ENCODE results near the gene TAF6. TPM values are rescaled to one million over a fixed set of nuclear protein-coding genes. Genes with fewer than 3 reads are reported as not detected.

TAF6 gene
- total and polyA plus RNA-seq, 2 experiments from 2014 or later = 56.3 to 141 TPM

DNA sequence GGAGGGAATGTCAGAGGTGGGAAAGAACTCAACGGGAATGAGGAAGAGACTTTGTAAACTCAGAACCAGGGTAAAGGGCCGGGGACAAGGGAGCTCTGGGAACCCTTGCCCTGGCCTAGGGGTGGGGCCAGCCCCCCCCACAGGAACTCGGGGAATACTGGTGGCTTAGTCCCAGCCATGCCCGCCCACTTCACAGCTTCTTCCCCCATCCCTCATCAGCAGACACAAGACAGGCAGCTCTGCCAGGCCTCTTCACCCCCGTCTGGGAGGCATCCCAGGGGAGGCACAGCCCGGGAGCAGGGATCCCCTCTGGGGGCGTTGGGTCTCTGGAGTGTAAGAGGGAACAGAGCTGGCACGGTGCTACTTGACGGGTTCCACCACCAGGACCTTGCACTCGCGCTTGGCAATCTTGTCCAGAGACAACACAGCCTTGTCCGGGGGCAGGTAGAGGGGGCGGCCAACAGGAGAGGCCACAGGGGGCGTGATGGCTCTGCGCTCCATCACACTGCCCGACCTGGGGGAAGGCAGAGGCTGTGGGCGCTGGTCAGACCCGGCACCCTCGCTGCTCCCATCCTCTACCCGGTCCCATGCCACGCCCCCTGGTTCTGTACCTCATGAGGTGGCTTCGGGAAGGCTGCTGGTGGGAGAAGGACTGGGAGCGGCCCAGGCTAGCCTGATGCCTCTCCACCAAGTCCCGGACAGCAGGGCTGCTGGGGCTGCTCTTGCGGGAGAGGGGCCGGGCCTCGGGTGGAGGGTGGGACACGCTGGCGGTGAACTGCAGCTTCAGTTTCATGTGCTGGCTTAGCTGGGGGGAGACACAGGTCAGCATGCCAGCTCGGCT, 35.7 kb upstream of the TAF6 start:
- H3K9me2 ChIP-seq (ENCODE audit: insufficient read depth) = no peaks in the 10 kb centered on the region
- H3K4me1 ChIP-seq (ENCODE audit: insufficient read depth) = peaks cover 13% of the 10 kb centered on the region
- H3F3A ChIP-seq (replicated peaks; ENCODE audit: low read depth) = peaks cover 39% of the 10 kb centered on the region
- H3K4me2 ChIP-seq = no peak overlapping the region
- H3K36me3 Mint-ChIP-seq (ENCODE audit: low read depth) = peaks cover 64% of the 10 kb centered on the region
- H3K27ac ChIP-seq (ENCODE audit: low read depth) = no peak overlapping the region
- no peak overlapping the region; the same call in 2 of the 3 replicates for H3K4me3 Mint-ChIP-seq
- peaks cover 14% of the 10 kb centered on the region for H4K20me1 ChIP-seq (replicated peaks; ENCODE audit: insufficient read depth)
- no peaks in the 10 kb centered on the region for H3K27me3 ChIP-seq (ENCODE audit: insufficient read depth)
- DNase-seq (ENCODE audit: low spot score) = no peak
- peaks cover 25% of the 10 kb centered on the region for H3K27me3 Mint-ChIP-seq (ENCODE audit: insufficient read depth, low read depth, poor library complexity)
- no peak overlapping the region for H3K27ac Mint-ChIP-seq
- no peak for TF ChIP-seq REST (IDR thresholded peaks at IDR 0.05; ENCODE audit: unreplicated experiment)
- TF ChIP-seq ZNF114 (CRISPR knock-in tag; IDR thresholded peaks at IDR 0.05) = no peak
- no peak for TF ChIP-seq EZH2phosphoT487 (IDR thresholded peaks at IDR 0.05; ENCODE audit: unreplicated experiment)
- no peak for TF ChIP-seq CREB1 (CRISPR knock-in tag; IDR thresholded peaks at IDR 0.05; ENCODE audit: low read depth)
- TF ChIP-seq EZH2 (IDR thresholded peaks at IDR 0.05; ENCODE audit: low read depth, unreplicated experiment) = no peak
- TF ChIP-seq, protein P1, sequence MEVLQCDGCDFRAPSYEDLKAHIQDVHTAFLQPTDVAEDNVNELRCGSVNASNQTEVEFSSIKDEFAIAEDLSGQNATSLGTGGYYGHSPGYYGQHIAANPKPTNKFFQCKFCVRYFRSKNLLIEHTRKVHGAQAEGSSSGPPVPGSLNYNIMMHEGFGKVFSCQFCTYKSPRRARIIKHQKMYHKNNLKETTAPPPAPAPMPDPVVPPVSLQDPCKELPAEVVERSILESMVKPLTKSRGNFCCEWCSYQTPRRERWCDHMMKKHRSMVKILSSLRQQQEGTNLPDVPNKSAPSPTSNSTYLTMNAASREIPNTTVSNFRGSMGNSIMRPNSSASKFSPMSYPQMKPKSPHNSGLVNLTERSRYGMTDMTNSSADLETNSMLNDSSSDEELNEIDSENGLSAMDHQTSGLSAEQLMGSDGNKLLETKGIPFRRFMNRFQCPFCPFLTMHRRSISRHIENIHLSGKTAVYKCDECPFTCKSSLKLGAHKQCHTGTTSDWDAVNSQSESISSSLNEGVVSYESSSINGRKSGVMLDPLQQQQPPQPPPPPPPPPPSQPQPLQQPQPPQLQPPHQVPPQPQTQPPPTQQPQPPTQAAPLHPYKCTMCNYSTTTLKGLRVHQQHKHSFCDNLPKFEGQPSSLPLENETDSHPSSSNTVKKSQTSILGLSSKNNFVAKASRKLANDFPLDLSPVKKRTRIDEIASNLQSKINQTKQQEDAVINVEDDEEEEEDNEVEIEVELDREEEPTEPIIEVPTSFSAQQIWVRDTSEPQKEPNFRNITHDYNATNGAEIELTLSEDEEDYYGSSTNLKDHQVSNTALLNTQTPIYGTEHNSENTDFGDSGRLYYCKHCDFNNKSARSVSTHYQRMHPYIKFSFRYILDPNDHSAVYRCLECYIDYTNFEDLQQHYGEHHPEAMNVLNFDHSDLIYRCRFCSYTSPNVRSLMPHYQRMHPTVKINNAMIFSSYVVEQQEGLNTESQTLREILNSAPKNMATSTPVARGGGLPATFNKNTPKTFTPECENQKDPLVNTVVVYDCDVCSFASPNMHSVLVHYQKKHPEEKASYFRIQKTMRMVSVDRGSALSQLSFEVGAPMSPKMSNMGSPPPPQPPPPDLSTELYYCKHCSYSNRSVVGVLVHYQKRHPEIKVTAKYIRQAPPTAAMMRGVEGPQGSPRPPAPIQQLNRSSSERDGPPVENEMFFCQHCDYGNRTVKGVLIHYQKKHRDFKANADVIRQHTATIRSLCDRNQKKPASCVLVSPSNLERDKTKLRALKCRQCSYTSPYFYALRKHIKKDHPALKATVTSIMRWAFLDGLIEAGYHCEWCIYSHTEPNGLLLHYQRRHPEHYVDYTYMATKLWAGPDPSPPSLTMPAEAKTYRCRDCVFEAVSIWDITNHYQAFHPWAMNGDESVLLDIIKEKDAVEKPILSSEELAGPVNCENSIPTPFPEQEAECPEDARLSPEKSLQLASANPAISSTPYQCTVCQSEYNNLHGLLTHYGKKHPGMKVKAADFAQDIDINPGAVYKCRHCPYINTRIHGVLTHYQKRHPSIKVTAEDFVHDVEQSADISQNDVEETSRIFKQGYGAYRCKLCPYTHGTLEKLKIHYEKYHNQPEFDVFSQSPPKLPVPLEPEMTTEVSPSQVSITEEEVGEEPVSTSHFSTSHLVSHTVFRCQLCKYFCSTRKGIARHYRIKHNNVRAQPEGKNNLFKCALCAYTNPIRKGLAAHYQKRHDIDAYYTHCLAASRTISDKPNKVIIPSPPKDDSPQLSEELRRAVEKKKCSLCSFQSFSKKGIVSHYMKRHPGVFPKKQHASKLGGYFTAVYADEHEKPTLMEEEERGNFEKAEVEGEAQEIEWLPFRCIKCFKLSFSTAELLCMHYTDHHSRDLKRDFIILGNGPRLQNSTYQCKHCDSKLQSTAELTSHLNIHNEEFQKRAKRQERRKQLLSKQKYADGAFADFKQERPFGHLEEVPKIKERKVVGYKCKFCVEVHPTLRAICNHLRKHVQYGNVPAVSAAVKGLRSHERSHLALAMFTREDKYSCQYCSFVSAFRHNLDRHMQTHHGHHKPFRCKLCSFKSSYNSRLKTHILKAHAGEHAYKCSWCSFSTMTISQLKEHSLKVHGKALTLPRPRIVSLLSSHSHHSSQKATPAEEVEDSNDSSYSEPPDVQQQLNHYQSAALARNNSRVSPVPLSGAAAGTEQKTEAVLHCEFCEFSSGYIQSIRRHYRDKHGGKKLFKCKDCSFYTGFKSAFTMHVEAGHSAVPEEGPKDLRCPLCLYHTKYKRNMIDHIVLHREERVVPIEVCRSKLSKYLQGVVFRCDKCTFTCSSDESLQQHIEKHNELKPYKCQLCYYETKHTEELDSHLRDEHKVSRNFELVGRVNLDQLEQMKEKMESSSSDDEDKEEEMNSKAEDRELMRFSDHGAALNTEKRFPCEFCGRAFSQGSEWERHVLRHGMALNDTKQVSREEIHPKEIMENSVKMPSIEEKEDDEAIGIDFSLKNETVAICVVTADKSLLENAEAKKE (CRISPR knock-in tag; IDR thresholded peaks at IDR 0.05) = no peak
- no peaks in the 10 kb centered on the region for H3K9me3 Mint-ChIP-seq
- ATAC-seq = no peak
- H3K79me2 ChIP-seq (replicated peaks; ENCODE audit: insufficient read depth) = peaks cover 20% of the 10 kb centered on the region
- H2AFZ ChIP-seq = no peak overlapping the region
- H3K4me1 Mint-ChIP-seq = peaks cover 33% of the 10 kb centered on the region
- no peaks in the 10 kb centered on the region for H3K36me3 ChIP-seq (ENCODE audit: insufficient read depth)
- H3K4me3 ChIP-seq = no peak overlapping the region
